GM23248 (cell line): Measurements from ENCODE around the gene ZCCHC2. TPM values are rescaled to one million over a fixed set of nuclear protein-coding genes. Genes with fewer than 3 reads are reported as not detected.

ENCODE experiments used
- DNase-seq: peaks from one replicate; pipeline ENCODE4 v3.0.0-alpha.2; 2015
- H2AFZ ChIP-seq: fragments of 200-600 bp; sonication (generic); 2 replicates; pipeline ENCODE4 v1.6.1; 2016; ENCODE audit warnings: antibody characterized with exemption
- H3F3A ChIP-seq: fragments of 200-600 bp; sonication (generic); 2 replicates; pipeline ENCODE4 v1.6.1; 2016; ENCODE audit warnings: mild to moderate bottlenecking, antibody characterized with exemption, mixed run types; ENCODE audit not compliant: insufficient read depth
- H3K27ac ChIP-seq: fragments of 200-600 bp; sonication (generic); 2 replicates; pipeline ENCODE4 v1.5.1; 2016; ENCODE audit warnings: mild to moderate bottlenecking
- H3K27me3 ChIP-seq: fragments of 200-600 bp; sonication (generic); replicated peaks from 2 replicates; pipeline ENCODE4 v1.6.1; 2016; ENCODE audit warnings: mild to moderate bottlenecking; ENCODE audit not compliant: insufficient read depth
- H3K36me3 ChIP-seq: fragments of 200-600 bp; sonication (generic); 2 replicates; pipeline ENCODE4 v1.6.1; 2016; ENCODE audit warnings: low read depth, mild to moderate bottlenecking
- H3K4me1 ChIP-seq: fragments of 200-600 bp; sonication (generic); 2 replicates; pipeline ENCODE4 v1.6.1; 2016; ENCODE audit warnings: mild to moderate bottlenecking; ENCODE audit not compliant: insufficient read depth
- H3K4me2 ChIP-seq: fragments of 200-600 bp; sonication (generic); one replicate; pipeline ENCODE4 v1.6.1; 2016; ENCODE audit warnings: mild to moderate bottlenecking; ENCODE audit not compliant: unreplicated experiment
- H3K4me3 ChIP-seq: fragments of 200-600 bp; sonication (generic); 2 replicates; pipeline ENCODE4 v1.5.1; 2016; ENCODE audit warnings: mild to moderate bottlenecking
- H3K79me2 ChIP-seq: fragments of 200-600 bp; sonication (generic); 2 replicates; pipeline ENCODE4 v1.6.1; 2016; ENCODE audit warnings: mild to moderate bottlenecking; ENCODE audit not compliant: insufficient read depth
- H3K9ac ChIP-seq: fragments of 200-600 bp; sonication (generic); 2 replicates; pipeline ENCODE4 v1.6.1; 2016; ENCODE audit warnings: mild to moderate bottlenecking
- H3K9me2 ChIP-seq: fragments of 200-600 bp; sonication (generic); 2 replicates; pipeline ENCODE4 v1.6.1; 2016; ENCODE audit warnings: mixed run types, mild to moderate bottlenecking, moderate library complexity; ENCODE audit not compliant: insufficient read depth
- H3K9me3 ChIP-seq: fragments of 200-600 bp; sonication (generic); one replicate; pipeline ENCODE4 v1.6.1; 2017; ENCODE audit warnings: low read depth
- H4K20me1 ChIP-seq: fragments of 200-600 bp; sonication (generic); 2 replicates; pipeline ENCODE4 v1.6.0; 2016; ENCODE audit not compliant: insufficient read depth
- EZH2 ChIP-seq: fragments of 200-600 bp; sonication (generic); IDR thresholded peaks from 2 replicates; pipeline ENCODE4 v1.6.1; 2018; ENCODE audit warnings: antibody characterized with exemption, mild to moderate bottlenecking; ENCODE audit not compliant: insufficient read depth, poor library complexity, severe bottlenecking
- EZH2phosphoT487 ChIP-seq: fragments of 200-600 bp; sonication (generic); IDR thresholded peaks from 2 replicates; pipeline ENCODE4 v1.6.1; 2018; ENCODE audit warnings: antibody characterized with exemption, moderate library complexity, mild to moderate bottlenecking, low read depth; ENCODE audit not compliant: insufficient read depth
- WGBS, 2 experiments: methylation state at CpG; one replicate each; pipeline ENCODE4 v1.1.6; 2015 to 2017; ENCODE audit warnings: low lambda C conversion rate in 2 of 2, low coverage in 1 of 2; ENCODE audit errors: missing lambda C conversion rate in 2 of 2; 5-methylcytosine and 5-hydroxymethylcytosine counted together
- in situ Hi-C: fragments of 300-500 bp; cut with MboI; formaldehyde crosslinking; loops from 2 replicates; pipeline ENCODE4 v1.15.0; 2020
- polyA plus RNA-seq: library from polyadenylated mRNA; unstranded; fragments of >200 nt; fragmentation: Nextera tagmentation; extraction: Ambion mirVana; gene quantifications from 2 replicates; pipeline ENCODE4 v1.2.1, GENCODE V29; 2016
- total RNA-seq: library from RNA; depleted of rRNA; stranded (reverse); fragments of >200 nt; shearing (Covaris generic); gene quantifications from 2 replicates; pipeline ENCODE4 v1.2.3, GENCODE V29; 2014

ZCCHC2 gene
- total and polyA plus RNA-seq, 2 experiments from 2014 or later = 0.81 to 1.7 TPM

- Histone ChIP-seq H2AFZ (no peak overlapping the region), H3F3A (no peaks in the 10 kb centered on the region), H3K27me3 (peaks cover 5% of the 10 kb centered on the region), H3K9me2 (no peaks in the 10 kb centered on the region), H3K36me3 (no peaks in the 10 kb centered on the region), H3K79me2 (no peaks in the 10 kb centered on the region), H3K4me3 (no peak overlapping the region), H3K9ac (no peak overlapping the region), H4K20me1 (no peaks in the 10 kb centered on the region), H3K4me2 (no peak overlapping the region), H3K27ac (no peak overlapping the region), H3K9me3 (no peaks in the 10 kb centered on the region), H3K4me1 (no peaks in the 10 kb centered on the region)
- WGBS, 2 experiments = 76 to 79% methylated on average over 17 of the region's 17 CpGs
- in situ Hi-C loops = no loop called here
- no peak for TF ChIP-seq EZH2
- no peak for TF ChIP-seq EZH2phosphoT487
- DNase-seq = no peak
Measured at GRCh38 chr18:62493033-62493862, 29.6 kb upstream of the ZCCHC2 start.

- TF ChIP-seq EZH2phosphoT487 (no peak), EZH2 (no peak)
- DNase-seq = peak; percentile 19
- H3K4me3 ChIP-seq = no peak overlapping the region
- WGBS, 2 experiments = 20 to 22% methylated on average over 3 of the region's 3 CpGs
- H3K79me2 ChIP-seq = no peaks in the 10 kb centered on the region
- H3F3A ChIP-seq = no peaks in the 10 kb centered on the region
- H3K27ac ChIP-seq = no peak overlapping the region
- no peaks in the 10 kb centered on the region for H3K9me3 ChIP-seq
- H3K36me3 ChIP-seq = no peaks in the 10 kb centered on the region
- in situ Hi-C loops = no loop called here
- H3K4me1 ChIP-seq = no peaks in the 10 kb centered on the region
- peaks cover 5% of the 10 kb centered on the region for H3K27me3 ChIP-seq
- H2AFZ ChIP-seq = no peak overlapping the region
- no peak overlapping the region for H3K9ac ChIP-seq
- no peak overlapping the region for H3K4me2 ChIP-seq
- no peaks in the 10 kb centered on the region for H3K9me2 ChIP-seq
- H4K20me1 ChIP-seq = no peaks in the 10 kb centered on the region
Measured at GRCh38 chr18:62494764-62495163, 28.1 kb upstream of the ZCCHC2 start.

GRCh38 chr18:62496262-62496661 lies 26.6 kb upstream of the ZCCHC2 start:
- no peak for TF ChIP-seq EZH2phosphoT487
- no peak for TF ChIP-seq EZH2
- H3K4me2 ChIP-seq = no peak overlapping the region
- 72 to 75% methylated on average over 2 of the region's 2 CpGs for whole genome bisulfite sequencing, 2 experiments
- no peaks in the 10 kb centered on the region for H4K20me1 ChIP-seq
- H3K27me3 ChIP-seq = peaks cover 5% of the 10 kb centered on the region
- in situ Hi-C loops = no loop called here
- no peak overlapping the region for H3K4me3 ChIP-seq
- H3K9me3 ChIP-seq = no peaks in the 10 kb centered on the region
- no peak overlapping the region for H2AFZ ChIP-seq
- no peaks in the 10 kb centered on the region for H3K36me3 ChIP-seq
- no peak for DNase-seq
- H3K79me2 ChIP-seq = no peaks in the 10 kb centered on the region
- no peaks in the 10 kb centered on the region for H3F3A ChIP-seq
- no peaks in the 10 kb centered on the region for H3K4me1 ChIP-seq
- H3K9ac ChIP-seq = no peak overlapping the region
- H3K27ac ChIP-seq = no peak overlapping the region
- H3K9me2 ChIP-seq = peaks cover 1% of the 10 kb centered on the region; the same call in 1 of the 2 replicates

- no peaks in the 10 kb centered on the region for H3K9me3 ChIP-seq
- no peaks in the 10 kb centered on the region for H3F3A ChIP-seq
- in situ Hi-C loops = no loop called here
- no peak overlapping the region for H3K9ac ChIP-seq
- H4K20me1 ChIP-seq = no peaks in the 10 kb centered on the region
- H3K36me3 ChIP-seq = no peaks in the 10 kb centered on the region
- DNase-seq = no peak
- H3K4me3 ChIP-seq = no peak overlapping the region
- 51 to 52% methylated on average over 12 to 13 of the region's 13 CpGs for WGBS, 2 experiments
- H3K27ac ChIP-seq = no peak overlapping the region
- TF ChIP-seq EZH2phosphoT487 (no peak), EZH2 (no peak)
- H3K27me3 ChIP-seq = peaks cover 5% of the 10 kb centered on the region; the same call in 1 of the 2 replicates
- H3K79me2 ChIP-seq = no peaks in the 10 kb centered on the region
- H3K9me2 ChIP-seq = peaks cover 3% of the 10 kb centered on the region; the same call in 1 of the 2 replicates
- H3K4me1 ChIP-seq = no peaks in the 10 kb centered on the region
- H2AFZ ChIP-seq = no peak overlapping the region
- no peak overlapping the region for H3K4me2 ChIP-seq
Measured at GRCh38 chr18:62497190-62497772, 25.5 kb upstream of the ZCCHC2 start.
